Sigmoid colon (tissue), 4 donors: ENCODE measurements around the gene FBLIM1.

Experiments
- CTCF ChIP-seq, 4 experiments: fragments of 450-650 bp in 3 of 4; fragments of 200-600 bp in 1 of 4; IDR thresholded peaks; one replicate each; pipeline ENCODE4 v1.5.1; 2016 to 2019; ENCODE audit warnings: antibody characterized with exemption in 4 of 4, mild to moderate bottlenecking in 3 of 4, moderate library complexity in 2 of 4
- POLR2A ChIP-seq, 2 donors: fragments of 450-650 bp; IDR thresholded peaks; one replicate each; pipeline ENCODE4 v1.6.1; 2016; ENCODE audit warnings: antibody characterized with exemption in 2 of 2, mild to moderate bottlenecking in 2 of 2, moderate library complexity in 2 of 2
- POLR2AphosphoS5 ChIP-seq, 4 donors: sonication (generic); formaldehyde crosslinking; IDR thresholded peaks; one replicate each; pipeline ENCODE4 v1.6.1; 2017; ENCODE audit warnings: antibody characterized with exemption in 4 of 4

DNA sequence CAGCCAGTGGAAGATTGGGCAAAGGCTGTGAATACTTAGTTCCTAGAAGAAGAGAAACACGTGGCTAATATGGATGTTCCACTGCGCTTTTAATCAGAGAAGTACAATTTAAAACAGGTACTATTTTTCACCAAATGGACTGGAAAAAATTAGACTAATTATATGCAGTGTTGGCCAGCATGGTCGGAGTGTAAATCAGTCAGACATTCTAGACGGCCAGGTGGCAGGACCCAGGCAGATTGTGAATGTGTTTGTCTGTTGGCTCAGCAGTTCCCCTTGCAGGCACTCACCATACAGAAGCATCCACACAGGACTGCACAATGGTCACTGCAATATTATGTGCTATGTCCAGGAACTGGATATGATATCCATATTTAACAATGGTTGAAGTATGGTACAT lies 46.4 kb upstream of the FBLIM1 start:
- TF ChIP-seq POLR2A (IDR thresholded peaks at IDR 0.05): no peak
- no peak for TF ChIP-seq POLR2AphosphoS5 (IDR thresholded peaks at IDR 0.05)
- TF ChIP-seq CTCF (IDR thresholded peaks at IDR 0.05): no peak
